DMS153 (cell line): ENCODE results near the gene ZNF587B.
A peak's percentile ranks its signal among the peaks of the same experiment; 100 is the strongest.
"Not testable (repeated sequence)": the region's sequence is repeated elsewhere in the genome, so short reads cannot be mapped to it uniquely, and the experiment has no call there.

ENCODE experiments used
- DNase-seq: peaks from one replicate; lab custom pipeline; 2025; lab: John Stamatoyannopoulos, UW

Gene ZNF587B

GRCh38 chr19:57818378-57818777 lies 11.7 kb upstream of the ZNF587B start:
- no peak for DNase-seq

DNA sequence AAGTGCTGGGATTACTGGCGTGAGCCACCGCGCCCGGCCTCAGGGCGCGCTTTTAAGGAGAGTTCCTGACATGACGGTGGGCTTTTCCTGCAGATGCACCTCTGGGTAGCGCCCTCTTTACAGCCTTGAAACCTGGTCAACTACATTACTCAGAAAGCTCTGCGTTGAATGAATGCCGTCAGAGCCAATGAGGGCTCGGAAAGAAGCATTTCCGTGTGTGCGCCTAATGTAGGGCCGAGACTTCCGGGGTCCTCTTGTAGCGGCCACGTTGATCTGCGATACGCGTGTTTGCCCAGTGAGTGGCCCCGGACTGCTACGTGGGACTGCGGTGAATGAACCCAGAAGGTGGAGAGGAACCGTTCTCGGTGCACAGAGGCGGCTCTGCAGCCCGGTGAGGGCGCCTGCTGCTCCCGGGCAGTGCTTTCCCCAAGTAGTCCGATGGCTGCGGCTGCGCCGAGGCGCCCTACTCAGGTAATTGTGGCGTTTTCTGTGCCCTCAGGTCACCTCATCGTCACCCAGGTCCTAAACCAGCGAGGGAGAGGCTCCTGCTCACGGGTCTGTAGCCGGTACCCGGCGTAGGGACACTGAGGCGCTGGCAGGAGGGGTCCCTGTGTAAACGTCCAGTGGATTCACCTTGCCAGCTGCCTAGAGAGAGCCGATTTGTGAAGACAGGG lies 10.5 kb upstream of the ZNF587B start:
- peak; percentile 79 for DNase-seq

GRCh38 chr19:57820599-57820998 lies 9.5 kb upstream of the ZNF587B start:
- DNase-seq = no peak

DNA sequence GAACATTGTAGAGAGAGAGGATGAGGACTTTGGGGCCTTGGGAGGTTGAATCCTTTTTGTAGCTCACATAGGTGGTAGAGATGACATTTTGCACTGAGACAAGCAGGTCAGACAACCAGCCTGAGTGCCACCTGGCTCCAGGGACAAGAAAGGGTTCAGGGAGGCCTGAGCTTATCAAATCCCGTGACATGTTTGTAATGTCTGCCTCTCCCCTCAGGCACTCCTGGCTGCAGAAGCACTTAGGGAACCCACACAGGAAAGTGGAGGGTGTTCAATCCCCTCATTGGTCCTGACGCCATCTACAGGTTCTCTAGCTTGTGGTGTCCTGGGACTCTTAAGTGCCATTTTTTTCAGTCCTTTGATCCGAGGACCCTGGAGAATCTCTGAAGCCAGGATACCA lies 9.0 kb upstream of the ZNF587B start:
- DNase-seq = not testable (repeated sequence)

GRCh38 chr19:57821501-57821900 lies 8.6 kb upstream of the ZNF587B start:
- DNase-seq = not testable (repeated sequence)

DNA sequence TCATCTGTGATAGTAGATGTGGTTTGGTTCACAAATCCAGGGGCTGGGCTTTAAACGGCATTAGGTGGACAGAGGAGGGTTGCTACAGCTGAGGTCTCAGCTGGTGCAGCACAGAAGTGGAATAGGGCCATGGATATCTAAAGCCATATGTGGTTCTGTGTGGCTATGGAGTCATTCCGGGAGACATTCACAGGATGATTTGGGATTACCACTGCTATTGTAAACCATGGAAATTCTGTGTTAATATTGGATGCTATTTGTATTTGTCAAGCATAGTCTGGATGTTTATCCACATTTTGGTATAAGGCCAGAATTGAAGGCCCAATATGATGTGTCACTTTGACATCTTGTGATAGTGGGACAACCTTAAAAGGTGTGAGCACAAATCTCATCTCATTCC lies 6.9 kb upstream of the ZNF587B start:
- DNase-seq = not testable (repeated sequence)

- not testable (repeated sequence) for DNase-seq
These were observed 6.5 kb upstream of the ZNF587B start for GRCh38 chr19:57823608-57824007.

DNA sequence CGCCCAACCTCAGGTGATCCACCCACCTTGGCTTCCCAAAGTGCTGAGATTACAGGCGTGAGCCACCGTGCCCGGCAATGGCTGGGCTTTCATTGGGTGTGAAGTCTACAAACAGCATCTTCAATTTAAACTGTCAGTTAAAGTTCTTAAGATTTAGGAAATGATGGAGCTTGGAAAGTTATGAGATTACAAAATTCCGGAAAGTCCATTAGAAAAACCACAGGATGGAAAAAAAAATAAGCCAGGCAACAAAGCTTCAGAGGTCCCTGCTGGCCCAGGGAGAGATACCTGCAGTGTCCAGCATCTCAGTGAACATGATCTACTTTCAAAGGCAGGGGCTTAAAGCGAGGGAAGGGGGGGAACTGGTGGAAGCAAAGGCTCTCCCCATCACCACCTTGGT lies 4.6 kb upstream of the ZNF587B start:
- no peak for DNase-seq

GRCh38 chr19:57829316-57829715 lies 783 bp upstream of the ZNF587B start:
- no peak for DNase-seq

DNA sequence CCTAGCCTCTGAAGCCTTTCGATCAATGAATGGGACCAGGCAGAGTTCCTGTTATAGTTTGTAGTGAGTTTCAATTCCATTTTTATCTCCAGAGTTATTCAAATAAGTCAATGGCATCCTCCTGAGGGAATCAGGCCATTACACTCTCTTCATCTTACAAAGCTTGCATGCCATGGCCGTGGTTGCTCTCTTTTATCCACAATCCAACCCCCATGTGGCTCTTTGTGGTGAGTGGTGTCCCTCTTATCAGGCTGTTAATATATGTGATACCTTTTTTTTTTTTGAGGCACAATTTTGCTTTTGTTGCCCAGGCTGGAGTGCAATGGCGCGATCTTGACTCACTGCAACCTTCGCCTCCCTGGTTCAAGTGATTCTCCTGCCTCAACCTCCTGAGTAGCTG lies 6.9 kb downstream of the ZNF587B start:
- not testable (repeated sequence) for DNase-seq

GRCh38 chr19:57838622-57839191 lies 8.6 kb downstream of the ZNF587B start:
- DNase-seq = not testable (repeated sequence)

DNA sequence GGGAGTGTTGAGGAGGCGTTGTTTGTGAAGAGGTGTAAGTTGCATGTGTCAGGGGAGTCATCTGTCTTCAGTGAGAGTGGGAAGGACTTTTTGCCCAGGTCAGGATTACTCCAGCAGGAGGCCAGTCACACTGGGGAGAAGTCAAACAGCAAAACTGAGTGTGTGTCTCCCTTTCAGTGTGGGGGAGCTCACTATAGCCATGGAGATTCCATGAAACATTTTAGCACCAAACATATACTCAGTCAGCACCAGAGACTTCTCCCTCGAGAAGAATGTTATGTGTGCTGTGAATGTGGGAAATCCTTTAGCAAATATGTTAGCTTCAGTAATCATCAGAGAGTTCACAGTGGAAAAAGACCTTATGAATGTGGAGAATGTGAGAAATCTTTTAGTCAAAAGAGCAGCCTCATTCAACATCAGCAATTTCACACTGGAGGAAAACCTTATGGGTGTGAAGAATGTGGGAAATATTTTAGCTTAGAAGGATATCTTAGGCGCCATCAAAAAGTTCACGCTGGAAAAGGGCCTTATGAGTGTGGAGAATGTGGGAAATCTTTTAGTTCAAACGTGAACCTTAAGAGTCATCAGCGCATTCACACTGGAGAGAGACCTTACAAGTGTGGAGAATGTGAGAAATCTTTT lies 11.1 kb downstream of the ZNF587B start:
- no peak for DNase-seq

GRCh38 chr19:57847164-57847563 lies 17.1 kb downstream of the ZNF587B start:
- DNase-seq = not testable (repeated sequence)

DNA sequence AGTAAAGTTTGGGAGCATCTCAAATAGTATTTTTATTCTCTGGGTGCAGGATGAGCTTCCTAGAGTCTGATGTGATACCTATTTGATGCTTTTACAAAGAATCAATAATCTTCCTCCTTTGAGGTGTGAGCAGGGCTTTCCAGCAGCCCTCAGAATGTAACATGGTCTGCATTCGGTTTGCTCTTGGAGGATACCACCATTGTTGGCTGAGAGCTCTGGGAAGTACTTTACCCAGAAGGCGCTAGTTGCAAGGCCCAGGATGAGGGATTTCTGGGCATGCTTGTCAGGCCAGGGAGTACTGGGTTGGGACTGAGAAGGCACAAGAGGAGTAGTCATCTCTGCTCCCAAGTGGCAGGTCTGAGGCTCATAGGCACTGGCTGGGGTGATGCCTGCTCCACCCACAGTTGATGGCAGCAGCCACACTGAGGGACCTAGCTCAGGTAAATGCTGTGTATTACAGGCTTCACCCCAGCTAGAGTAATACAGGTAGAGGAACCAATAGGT lies 19.1 kb downstream of the ZNF587B start:
- not testable (repeated sequence) for DNase-seq

DNA sequence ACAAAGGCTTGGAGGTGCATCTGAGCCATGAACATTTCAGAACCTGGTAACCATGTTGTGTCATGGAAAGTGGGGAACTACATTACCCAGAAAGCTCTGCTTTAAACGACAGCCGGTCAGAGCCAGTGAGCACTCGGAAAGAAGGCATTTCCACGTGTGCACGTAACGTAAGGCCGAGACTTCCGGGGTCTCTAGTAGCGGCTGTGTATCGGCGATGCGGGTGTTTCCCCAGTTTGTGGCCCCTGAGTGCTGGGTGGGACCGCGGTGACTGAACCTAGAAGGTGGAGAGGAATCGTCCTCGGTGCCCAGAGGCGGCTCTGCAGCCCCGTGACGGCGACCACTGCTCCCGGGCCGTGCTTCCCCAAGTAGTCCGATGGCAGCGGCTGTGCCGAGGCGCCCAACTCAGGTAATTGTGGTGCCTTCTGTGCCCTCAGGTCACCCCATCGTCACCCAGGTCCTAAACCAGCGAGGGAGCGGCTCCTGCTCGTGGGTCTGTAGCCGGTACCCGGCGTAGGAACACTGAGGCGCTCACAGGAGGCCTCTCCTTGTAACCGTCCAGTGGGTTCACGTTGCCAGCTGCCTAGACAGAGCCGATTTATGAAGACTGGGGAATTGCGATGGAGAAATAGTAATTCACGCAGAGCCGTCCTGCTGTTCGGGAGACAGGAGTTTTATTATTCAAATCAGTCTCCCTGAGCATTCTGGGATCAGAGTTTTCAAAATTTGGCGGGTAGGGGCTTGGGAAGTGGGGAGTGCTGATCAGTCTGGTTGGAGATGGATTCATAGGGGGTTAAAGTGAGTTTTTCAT lies 19.8 kb downstream of the ZNF587B start, which contains the start of gene ZNF587:
ZNF587 (plus strand) TSS at position 194 of the 808 bp plus-strand sequence; CDS start at position 374, 180 bp downstream.
- peak; percentile 44 for DNase-seq

- DNase-seq = no peak
These were observed 20.5 kb downstream of the ZNF587B start for GRCh38 chr19:57850553-57851017.

DNA sequence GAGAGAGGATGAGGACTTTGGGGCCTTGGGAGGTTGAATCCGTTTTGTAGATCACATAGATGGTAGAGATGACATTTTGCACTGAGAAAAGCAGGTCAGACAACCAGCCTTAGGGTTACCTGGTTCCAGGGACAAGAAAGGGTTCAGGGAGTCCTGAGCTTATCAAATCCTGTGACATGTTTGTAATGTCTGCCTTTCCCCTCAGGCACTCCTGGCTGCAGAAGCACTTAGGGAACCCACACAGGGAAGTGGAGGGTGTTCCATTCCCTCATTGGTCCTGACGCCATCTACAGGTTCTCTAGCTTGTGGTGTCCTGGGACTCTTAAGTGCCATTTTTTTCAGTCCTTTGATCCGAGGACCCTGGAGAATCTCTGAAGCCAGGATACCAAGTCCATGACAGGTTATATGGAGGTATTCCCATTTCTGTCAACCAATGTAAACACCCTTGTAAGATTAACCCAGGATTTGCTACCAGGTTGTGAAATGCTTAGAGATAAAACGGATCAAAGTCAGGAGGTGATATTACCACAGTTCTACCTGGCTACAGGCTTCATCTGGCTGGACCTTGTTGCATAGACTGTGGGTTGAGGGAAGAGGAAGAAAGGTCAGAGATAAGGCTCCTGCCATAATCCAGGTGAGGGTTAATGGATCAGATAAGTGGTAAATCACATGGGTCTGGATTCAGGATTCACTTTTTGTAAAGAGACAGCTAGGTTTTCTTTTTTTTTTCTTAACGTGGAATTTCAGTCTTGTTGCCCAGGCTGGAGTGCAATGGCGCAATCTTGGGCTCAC lies 21.9 kb downstream of the ZNF587B start:
- not testable (repeated sequence) for DNase-seq

- DNase-seq = not testable (repeated sequence)
These were observed 24.0 kb downstream of the ZNF587B start for GRCh38 chr19:57854117-57854516.

- DNase-seq = not testable (repeated sequence)
These were observed 32.3 kb downstream of the ZNF587B start for GRCh38 chr19:57862351-57862750.

GRCh38 chr19:57867868-57868492 lies 37.9 kb downstream of the ZNF587B start:
- no peak for DNase-seq

- DNase-seq = not testable (repeated sequence)
These were observed 39.6 kb downstream of the ZNF587B start for GRCh38 chr19:57869655-57870054.
